Measurements from ENCODE around the gene MXRA7.

Gene MXRA7

DNA sequence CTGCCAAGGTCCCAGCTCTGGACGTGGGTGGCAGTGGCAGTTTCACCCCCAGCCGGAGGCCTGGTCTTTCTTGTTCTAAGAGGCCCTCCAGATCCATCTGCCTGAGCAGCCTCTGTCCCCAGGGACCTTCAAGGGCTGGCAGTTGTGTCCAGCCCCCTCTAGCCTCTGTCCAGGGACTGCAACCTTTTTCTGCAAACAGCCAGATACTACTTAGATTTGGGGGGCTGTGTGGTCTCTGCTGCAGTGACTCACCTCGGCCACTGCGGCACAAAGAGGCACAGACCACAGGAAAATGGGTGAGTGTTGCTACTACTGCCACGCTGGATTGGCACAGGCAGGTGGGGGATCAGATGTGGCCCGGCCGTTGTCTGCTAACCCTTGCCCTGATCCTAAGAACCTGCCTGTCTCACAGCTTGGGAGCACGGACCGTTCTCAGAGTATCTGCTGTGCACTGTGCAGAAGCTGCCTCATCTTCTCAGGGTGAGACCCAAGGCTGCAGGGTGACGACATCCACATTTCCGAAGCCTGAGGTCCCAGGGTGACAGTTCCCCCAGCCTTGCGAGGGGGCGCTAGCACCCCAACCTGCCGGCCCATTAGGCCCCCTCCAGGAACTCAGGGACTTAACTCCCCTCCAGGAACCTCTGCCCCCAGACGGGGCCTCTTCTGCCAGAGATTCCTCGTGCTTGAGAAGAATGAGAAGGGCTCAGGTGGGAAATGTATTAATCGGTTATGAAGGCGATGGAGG lies 27.6 kb downstream of the MXRA7 start:
- DNase-seq (ENCODE audit: low read depth): no peak
- TF ChIP-seq, protein P1, sequence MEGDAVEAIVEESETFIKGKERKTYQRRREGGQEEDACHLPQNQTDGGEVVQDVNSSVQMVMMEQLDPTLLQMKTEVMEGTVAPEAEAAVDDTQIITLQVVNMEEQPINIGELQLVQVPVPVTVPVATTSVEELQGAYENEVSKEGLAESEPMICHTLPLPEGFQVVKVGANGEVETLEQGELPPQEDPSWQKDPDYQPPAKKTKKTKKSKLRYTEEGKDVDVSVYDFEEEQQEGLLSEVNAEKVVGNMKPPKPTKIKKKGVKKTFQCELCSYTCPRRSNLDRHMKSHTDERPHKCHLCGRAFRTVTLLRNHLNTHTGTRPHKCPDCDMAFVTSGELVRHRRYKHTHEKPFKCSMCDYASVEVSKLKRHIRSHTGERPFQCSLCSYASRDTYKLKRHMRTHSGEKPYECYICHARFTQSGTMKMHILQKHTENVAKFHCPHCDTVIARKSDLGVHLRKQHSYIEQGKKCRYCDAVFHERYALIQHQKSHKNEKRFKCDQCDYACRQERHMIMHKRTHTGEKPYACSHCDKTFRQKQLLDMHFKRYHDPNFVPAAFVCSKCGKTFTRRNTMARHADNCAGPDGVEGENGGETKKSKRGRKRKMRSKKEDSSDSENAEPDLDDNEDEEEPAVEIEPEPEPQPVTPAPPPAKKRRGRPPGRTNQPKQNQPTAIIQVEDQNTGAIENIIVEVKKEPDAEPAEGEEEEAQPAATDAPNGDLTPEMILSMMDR (conservative IDR thresholded peaks at IDR 0.05; ENCODE audit: low read depth, low read length): peak; percentile 57
- H3K4me3 ChIP-seq (ENCODE audit: low read length): no peak overlapping the region

DNA sequence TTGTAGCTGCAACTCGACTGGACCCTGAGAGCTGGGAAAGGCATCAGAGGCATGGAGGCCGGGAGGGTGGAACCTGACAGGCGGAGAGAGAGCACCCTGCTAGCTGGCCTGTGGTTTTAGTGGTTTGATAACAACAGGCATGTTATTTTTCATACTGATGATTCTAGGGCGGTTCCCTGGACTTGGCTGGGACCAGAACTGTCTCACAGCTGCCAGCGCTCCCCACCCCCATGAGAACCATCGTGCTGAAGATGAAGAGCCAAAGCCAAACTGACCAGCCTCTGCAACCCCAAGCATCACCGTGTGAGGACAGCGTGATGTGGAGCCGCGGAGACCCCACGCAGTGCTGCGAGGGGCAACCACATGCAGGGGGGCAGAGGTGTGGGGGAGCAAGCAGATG lies 28.5 kb downstream of the MXRA7 start:
- no peak overlapping the region for H3K4me3 ChIP-seq (ENCODE audit: low read length)
- TF ChIP-seq, protein P1 (conservative IDR thresholded peaks at IDR 0.05; ENCODE audit: low read depth, low read length): no peak
- no peak for DNase-seq (ENCODE audit: low read depth)

DNA sequence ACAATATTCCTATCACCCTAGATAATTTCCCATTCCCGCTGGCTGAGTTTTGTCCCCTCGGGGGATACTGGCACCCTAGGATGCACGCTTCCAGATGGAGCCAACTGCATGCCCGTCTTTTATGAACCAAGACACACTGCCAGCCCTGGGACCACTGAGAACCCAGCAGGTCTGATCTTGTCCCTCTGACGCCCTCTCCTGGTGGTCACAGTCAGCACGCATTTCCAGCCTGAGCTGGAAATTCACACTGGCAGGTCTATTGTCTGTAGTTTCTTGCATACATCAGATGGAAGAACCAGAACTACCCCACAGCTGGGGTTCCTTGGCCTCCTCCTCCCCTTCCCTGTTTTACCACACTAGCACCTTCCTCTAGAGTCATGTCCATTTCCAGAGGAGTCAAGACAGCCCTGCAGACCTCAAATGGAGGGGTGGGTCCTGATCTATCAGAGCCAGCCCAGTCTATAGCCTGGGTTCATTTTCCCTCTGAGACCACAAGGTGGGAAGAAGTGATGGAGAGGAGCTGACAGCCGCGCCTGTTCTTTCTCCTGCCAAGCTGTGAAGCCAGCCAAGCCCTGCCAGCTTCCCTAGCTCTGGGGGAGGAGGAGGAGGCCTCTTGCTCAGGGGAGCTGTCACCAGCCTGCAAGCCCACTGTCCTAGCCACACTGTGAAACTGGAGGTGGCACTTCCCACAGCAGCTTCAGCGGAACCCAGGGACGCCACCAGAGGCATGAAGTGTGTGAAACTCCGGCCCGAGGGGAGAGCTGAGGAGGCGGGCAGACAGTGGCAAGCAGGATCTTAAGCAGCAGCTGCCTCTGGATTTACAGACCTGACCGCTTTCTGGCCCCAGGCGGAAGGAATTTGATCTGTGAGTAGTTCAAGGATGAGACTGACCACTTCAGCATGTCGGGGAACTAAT lies 29.3 kb downstream of the MXRA7 start:
- TF ChIP-seq, protein P1 (conservative IDR thresholded peaks at IDR 0.05; ENCODE audit: low read depth, low read length): peak; percentile 92
- no peak for DNase-seq (ENCODE audit: low read depth)
- H3K4me3 ChIP-seq (ENCODE audit: low read length): no peak overlapping the region

DNA sequence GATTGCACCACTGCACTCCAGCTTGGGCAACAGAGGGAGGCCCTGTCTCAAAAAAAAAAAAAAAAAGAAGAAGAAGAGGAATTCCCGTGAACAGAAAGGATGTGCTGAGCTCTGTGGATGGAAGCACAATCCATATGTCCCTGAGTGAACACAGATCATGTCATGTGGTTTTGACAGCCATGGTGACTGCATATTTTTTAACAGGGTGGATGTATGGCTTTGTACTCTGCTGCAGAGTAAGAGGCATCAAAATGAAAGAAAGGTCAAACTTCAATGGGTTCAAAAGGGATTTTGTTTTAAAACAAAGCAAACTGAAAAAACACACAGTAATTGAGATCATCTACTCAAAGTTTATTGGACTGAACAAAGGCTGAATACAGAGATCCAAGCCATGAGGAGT lies 31.5 kb downstream of the MXRA7 start:
- TF ChIP-seq, protein P1 (conservative IDR thresholded peaks at IDR 0.05; ENCODE audit: low read depth, low read length): no peak
- DNase-seq (ENCODE audit: low read depth): no peak
- H3K4me3 ChIP-seq (ENCODE audit: low read length): no peak overlapping the region

DNA sequence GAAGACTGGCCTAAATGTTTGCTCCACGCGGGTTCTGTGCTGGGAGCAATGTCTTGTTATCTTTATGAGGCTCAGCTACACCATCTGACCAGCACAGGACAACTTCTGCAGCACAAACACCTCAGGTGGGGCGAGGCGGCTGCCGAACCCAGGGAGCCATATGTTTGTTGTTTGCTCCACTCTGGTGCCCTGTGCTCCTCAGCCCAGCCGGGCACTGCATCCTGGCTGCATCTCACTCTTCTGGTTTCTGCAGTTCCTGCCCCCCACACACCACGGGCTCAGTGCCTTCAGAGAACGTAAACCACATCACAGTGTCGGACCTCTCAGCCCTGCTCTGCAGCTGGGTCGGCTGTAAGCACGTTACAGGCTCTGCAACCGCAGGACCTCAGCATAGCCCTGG lies 32.4 kb downstream of the MXRA7 start:
- no peak overlapping the region for H3K4me3 ChIP-seq (ENCODE audit: low read length)
- no peak for DNase-seq (ENCODE audit: low read depth)

DNA sequence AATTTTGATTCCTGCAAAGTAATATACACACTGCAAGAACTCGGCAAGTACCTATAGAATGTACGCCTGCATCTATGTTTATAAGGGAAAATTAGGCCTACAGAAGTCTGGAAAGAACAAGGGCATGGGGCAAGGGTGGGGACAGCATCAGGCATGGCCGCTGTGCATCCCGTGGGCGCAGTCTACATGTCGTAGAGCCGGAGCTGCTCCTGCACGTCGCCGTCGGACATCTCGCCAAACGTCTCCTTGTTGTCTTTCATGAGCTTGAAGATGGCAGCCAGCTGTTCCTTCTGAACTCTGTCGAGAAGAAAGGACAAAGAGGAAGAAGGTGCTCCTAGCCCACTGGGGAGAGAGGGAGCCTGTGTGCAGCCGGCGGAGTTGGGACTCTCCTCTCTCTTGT lies 33.4 kb downstream of the MXRA7 start:
- H3K4me3 ChIP-seq (ENCODE audit: low read length): no peak overlapping the region
- no peak for DNase-seq (ENCODE audit: low read depth)
- TF ChIP-seq, protein P1 (conservative IDR thresholded peaks at IDR 0.05; ENCODE audit: low read depth, low read length): no peak

More for the DNA sequence above, 32.4 kb downstream of the MXRA7 start:
- TF ChIP-seq, protein P1 (conservative IDR thresholded peaks at IDR 0.05; ENCODE audit: low read depth, low read length): no peak
